GM21723 (cell line): Measurements from ENCODE around the gene GPC6.

ENCODE experiments used
- ATAC-seq: cut with Tn5 transposase; IDR thresholded peaks from one replicate; pipeline ENCODE4 v1.9.1; 2021; ENCODE audit warnings: mild to moderate bottlenecking, moderate library complexity; ENCODE audit not compliant: unreplicated experiment

The GPC6 gene

DNA sequence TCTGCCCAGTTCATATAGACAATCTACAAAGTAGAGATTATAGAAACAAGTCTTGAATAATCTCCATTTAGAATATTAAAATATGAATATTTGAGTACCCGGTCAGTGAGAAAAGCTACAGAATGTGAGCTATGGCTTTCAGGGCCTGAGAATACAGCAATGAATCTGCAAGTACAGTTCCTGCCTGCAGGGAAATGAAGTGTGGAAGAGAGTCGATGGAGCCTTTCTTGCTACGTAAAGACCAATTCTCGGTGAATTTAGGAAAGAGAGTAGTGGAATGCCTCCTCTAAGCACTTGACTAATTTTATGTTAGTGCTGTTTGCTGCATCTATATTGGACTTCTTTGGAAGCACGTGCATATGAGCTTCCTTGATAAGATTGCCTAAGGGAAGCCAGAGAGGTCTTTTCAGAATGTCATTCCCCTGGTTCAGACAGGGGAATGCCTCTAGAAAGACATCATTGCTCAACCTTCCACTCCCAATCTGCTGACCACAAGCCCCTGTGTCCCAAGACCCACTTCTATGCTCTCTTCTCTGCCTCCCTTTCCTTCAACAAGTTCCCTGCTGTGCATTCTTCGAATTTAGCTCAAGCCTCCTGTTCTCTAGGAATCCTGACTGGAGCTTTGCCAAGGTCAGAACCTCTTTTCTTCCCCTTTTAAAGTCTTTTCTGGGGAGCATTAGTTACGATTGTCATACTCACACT is 41.9 kb downstream of the GPC6 start:
- ATAC-seq, result no peak

DNA sequence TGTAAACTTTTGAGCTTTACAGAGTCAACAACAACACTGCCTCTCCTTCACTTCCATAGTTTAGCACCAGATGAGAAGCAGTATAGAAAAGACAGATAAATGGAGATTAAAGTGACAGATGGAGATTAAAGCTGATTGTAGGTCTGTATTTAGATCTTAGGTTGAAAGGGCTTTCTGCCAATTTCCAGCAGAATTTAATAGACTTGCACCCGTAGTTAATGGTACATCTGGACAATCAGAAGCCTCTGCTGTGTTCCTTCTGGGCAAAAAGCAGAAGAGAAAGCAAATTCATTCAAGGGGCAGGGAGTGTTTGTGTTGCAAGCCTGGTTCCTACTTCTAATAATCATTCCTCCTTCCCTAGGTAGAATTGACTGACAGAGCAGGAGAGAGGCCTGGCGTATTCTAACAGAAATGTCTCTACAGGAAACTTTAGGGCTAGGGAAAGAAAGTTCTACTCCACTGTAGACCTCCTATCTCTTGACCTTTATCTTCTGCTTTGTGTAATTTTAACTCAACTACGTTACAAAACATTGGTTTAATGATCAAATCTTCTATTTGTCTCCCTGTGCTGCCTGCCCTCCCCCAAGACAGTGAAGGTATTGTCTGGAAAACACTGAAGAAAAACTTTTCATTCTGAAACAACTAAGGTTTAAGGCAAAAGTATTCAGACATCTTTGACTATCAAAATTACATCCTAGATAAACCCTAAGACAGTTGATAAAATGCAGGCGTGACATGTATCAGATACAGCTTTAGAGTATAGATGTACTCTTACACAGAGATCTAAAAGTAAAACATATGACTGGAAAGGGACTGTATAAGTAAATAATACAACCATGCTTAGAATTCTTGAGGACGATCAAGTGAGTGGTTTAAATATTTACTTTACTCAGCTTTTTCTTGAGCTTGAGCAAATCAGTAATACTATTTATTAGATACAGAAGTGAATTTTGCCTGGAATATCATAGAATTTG is 44.4 kb downstream of the GPC6 start:
- ATAC-seq, result no peak

DNA sequence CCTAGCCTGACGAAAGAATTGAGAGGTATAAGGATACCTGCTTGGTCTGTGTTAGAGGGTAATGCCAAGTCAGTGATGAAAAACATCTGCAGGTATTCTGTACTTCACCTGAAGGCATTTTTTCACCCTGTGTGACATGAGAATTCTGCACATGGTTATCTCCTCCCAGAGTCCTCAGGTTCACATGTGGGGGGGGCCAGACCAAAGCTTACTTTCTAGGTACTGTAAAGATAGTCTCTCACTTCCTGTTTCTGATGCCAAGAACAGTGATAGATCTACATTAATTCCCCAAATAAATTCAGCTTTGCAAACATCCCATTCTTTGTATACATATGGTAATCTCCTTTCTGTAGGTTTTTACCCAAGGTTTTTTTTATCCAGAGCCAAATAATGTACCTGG is 53.4 kb downstream of the GPC6 start:
- no peak for ATAC-seq

DNA sequence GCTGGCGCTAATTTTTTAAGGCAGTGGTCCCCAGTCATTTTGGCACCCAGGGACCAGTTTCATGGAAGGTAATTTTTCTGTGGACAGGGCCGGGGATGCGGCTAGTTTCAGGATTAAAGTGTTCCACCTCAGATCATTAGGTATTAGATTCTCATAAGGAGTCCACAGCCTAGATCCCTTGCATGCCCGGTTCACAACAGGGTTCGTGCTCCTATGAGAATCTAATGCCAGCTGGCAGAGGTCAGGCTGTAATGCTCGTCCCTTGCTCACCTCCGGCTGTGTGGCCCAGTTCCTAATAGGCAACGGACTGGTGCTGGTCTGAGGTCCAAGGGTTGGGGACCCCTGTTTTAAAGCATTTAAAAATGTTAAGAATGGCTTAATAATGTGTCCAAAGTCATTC is 54.1 kb downstream of the GPC6 start:
- ATAC-seq, result no peak

DNA sequence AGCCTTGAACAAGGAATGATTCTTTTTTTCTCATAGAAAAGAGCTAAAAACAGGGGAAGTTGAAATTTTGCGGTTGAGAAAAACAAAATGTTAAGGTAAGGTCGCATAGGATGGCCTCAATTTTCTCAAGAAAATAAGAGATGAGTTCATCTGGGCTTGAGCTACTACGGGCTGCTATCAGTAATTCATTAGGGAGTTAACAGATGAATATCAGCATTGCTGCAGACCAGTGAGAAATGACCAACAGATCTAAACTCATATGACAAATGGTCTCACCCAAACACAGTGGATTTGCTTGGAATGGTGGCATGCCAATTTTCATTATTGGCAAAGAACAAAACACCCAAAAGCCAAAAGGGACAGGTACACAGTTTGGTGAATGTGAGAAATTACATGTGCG is 56.6 kb downstream of the GPC6 start:
- no peak for ATAC-seq

DNA sequence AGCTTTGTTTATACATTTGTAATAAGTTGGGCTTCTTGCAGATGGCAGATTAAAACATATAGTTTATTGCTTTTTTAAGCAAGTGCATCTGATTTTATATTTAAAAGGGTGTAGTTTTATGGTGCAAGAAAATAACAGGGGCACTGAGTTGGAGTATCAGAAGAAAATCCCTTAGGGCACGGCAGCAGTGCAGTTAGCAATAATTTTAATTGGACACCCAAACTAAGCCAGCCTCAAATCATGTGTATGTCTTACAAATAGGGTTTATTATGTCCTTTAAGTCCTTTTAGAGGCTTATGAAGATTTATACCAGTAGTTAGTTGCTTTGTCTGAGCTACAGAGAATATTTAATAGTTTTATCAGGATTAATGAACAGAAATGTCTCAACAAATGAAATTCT is 57.5 kb downstream of the GPC6 start:
- no peak for ATAC-seq

DNA sequence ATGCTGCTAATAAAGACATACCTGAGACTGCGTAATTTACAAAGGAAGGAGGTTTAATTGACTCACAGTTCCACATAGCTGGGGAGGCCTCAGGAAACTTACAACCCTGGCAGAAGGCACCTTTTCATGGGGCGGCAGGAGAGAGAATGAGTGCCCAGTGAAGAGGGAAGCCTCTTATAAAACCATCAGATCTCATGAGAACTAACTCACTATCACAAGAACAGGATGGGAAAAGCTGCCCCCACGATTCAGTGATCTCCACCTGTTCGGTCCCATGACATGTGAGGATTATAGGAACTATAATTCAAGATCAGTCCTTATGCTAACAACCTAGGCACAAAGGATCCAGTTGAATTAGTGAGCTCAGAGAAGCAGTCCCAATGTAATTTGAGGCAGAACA is 59.4 kb downstream of the GPC6 start:
- ATAC-seq, result no peak

DNA sequence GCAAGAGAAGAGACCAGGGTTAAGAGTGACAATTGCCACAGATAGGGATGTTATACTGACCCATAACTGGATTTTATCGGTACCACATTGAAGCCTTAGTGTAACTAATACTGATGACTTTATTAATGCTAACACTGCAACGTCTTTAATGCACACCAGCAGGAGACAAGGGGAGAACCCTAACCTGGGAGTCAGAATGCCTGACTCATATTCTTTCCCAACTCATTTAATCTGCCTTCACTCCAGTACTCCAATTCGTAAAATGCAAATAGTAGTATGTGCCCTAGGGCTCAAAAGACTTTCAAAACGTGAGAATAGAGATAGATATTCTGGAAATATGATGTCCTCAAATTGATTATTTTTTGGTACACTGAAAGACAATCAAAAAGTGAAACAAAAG is 62.4 kb downstream of the GPC6 start:
- no peak for ATAC-seq

DNA sequence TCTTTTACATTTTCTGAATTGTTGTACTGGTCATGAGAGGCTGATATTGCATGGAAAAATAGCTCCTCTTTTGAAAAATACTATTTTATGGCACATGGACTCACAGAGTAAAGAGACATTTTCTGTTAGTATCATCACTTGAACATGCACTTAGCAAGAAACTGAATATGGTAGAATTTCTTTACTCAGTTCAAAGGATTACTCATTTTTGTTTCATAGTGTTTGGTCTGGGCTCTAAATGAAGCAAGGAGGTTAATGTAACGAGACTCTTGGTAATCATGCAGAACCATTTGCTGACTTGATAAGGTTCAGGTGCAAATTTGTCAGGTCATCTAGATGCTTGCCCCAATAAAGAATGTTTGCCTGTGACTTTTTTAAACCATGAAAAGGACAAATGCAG is 63.2 kb downstream of the GPC6 start:
- ATAC-seq, result no peak

DNA sequence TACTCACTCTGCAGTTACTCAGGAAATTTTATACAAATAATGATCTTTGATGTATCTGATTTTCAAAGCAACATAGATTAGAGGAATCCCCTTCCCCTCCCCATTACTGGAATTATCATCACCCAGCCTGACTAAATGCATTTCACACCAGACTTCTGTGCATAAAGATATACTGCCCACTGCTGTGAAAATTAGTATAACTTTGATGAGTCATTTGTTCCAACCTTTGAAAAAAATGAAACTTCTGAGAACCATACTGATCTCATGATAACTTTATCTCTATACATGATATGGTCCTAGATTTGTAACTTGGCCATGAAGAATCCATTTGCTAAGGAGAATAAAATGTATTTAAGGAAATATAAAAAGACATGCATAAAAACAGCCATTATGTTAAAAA is 63.9 kb downstream of the GPC6 start:
- ATAC-seq, result no peak

DNA sequence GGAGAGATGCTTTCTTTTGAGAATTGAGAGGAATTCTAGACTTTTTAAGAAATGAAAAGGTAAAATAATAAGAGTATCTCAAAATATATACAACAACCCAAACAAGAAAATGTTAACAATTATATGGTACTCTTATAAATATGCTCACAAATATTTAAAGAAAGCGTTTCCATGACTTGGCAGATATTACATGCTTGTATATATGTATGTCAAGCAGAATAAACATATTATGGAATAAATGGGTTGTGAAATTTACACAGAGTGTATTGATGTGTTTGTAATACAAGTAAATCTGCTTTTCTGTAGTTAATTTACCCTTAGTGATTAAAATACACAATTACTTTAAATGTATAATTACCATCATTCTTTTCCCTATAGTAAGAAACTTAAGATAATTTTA is 65.8 kb downstream of the GPC6 start:
- no peak for ATAC-seq

DNA sequence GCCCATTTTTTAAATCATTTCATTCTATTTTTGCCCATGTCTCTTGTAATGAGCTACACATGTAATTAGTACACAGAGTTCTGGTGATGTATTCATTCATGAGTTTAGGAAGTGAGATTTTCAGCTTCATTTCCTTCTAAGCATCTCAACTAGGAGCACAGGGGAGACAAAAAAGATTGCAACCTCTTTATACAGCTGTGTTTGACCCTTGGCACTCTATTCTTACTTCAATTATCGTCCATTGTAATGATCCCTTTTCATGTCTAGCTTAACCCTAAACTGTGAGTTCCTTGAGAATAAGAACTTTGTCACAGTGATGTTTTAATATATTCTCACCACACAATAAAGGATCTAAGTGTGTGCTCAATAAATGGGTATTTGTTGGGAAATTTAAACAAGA is 67.1 kb downstream of the GPC6 start:
- ATAC-seq, result no peak

DNA sequence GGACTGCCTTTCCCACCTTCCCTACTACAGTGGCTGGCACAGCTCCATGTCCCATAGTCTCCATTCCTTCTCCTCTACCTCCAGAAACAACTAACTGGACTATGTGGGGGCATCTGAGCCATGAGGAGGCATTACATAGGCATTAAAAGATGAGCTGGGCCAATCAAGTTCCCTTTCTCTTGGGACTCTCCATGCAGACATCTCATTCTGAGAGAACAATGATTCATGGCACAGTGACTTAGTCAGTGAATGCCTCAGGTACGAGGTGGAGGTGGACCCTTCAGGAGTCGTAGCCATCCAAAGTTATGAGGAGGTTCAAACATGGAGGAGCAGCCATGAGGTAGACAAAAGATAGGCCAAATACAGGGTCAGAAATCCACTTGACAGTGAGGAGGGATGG is 70.0 kb downstream of the GPC6 start:
- ATAC-seq, result no peak

DNA sequence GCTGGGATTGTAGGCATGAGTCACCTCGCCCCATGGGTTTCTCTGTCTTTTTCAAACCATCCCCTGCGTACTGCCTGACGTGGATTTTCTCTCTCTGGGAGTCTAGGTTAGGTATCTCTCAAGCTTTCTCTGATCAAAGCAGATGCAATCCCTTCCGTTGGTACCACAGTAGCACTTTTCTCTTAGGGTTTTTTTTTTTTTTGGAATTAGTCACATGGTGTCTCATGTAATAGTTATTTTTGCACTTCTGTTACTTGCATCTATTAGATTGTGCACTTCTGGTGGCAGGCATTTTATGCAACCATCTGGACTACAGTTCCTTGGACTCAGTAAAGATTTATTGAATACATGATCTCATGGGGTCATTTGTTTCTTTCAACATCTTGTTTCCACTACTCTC is 72.1 kb downstream of the GPC6 start:
- no peak for ATAC-seq

DNA sequence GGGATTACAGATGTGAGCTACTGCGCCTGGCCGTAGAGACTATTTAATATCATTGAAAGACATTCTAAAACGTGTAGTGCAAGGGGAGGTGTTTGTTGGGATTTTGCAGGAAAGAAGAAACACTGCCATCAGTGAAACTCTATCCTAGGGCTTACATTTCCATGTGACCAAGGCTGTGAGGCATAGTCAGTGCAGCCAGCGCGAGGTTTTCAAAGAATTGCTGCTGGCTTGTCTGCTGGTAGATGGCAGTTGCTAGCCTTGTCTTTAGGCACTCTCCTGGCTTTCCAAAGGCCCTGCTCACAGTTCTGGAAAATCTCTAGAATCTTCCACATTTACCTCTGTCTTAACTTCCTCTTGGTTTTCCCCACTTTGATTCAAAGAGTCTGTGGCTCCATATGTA is 77.5 kb downstream of the GPC6 start:
- ATAC-seq, result no peak

DNA sequence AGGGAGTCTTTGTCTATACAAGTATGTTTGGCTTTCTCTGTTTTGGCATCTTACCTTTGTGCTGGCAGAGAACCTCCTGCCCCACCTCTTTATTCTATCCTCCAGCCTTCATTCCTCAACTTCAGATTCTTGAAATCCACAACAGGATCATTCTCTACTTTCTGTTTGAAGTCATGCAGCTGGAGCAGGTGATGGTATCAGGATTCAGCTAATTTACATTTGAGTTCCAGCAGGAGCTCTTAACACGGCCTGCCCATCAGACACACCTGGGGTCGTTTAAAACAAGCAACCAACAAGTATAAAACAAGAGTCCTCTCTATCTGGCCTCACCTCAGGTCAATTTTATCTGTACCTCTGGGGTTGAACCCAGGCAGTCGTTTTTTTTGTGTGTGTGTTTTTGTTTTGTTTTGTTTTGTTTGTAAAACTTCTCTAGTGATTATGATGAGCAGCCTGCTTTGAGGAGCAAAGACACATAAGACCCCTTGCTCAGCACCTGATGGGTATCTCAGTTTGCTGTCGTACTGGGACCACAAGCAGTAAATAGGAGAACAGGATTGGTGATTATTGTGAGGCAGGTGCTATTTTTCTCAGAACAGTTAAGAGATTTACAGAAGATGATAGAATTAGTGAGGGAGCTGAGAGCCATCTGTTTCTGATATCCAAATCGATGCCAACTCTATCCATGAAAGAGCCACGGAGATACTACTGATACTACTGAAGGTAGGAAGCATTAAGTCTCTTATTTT is 78.4 kb downstream of the GPC6 start:
- no peak for ATAC-seq

DNA sequence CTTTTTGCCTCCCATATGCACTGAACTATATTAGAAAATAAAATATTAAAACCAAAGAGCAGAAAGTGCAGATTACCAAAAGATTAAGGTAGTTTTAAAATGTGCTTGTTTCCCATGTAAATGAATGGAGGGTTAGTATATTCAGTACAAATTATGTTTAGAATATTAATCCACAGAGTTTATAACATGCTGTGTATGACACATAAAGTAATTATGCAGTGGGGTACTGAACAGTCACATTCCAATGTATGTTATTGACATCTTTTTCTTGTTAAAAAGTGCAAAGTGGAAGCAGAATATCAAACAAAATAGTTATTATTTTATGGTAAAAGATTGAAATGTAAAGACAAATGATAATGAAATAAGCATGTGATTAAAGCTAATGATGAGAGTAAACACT is 79.3 kb downstream of the GPC6 start:
- no peak for ATAC-seq

DNA sequence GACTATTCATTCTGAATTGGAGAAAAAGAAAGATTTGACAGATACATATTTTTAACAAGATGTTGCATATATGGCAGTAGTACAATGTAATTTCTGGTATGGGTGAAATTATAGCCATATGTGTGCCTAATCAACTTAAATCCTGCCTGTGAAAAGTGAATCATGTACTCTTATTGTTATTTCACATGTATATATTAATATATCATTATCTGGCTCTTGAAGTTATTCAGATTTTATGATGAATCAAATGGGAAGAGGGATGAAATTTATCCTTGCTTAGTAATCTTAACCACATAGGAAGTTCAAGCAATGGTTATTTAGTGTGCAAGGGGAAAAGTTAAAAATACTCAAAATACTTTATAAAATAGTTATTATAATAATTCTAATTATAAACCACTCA is 80.5 kb downstream of the GPC6 start:
- no peak for ATAC-seq

DNA sequence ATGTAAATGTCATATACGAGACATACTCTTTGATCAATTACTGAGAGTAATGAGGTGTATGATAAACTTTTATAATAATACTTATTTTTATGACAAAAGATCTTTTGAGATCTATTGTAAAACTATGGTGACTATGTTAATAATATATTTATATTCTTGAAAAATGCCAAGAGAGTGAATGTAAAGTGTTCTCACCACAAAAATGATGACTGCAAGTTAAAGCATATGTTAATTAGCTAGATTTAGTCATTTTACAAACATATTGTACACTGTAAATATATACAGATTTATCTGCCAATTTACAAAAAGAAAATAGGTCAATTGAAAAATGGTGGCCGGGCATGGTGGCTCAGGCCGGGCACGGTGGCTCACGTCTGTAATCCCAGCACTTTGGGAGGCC is 81.0 kb downstream of the GPC6 start:
- no peak for ATAC-seq

DNA sequence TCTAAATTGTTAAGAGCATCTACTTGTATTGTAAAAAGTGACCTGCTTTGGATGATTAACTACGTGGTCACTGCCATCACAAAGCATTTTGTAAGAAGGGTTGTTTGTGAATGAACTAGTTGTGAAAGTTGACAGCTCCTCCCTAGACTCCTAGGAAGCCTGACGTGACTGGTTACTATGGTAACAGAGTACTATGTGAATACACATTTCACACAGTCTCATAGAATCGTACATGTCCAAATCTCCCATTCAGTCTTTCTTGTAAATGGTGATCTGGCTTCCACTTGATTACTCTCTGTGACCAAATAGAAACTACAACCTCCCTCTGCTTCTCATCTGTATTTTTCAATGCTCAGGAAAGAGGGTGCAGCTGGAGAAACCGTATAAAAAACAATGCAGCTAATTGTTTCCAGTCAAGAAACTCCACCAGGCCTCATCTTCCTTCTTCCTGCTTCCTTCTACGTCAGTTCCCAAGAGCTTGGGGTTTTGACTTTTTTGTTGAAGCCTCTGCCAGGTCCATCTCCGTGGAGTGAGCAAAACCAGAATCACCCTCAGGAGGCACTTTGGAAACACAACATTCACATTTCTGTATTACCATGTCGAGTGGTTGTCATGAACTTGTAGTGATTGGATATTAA is 83.4 kb downstream of the GPC6 start:
- ATAC-seq, result no peak

DNA sequence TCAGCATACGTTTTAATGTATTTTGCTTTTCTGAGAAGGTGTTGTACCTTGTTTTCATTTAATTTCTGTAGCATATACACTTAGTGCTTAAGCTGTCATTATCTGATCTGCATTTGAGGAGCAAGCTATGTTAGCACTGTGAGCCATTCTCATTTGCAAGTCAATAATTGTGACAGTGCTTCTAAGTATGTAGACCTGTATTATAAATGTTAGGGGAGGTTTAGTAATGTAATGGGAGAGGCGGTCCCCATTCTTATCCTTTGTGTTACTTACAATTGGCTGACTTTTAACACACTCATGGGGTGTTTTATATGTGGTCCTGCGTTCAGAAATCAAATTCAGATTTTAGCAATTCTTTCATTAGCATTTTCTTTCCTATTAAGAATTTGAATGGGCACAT is 90.2 kb downstream of the GPC6 start:
- no peak for ATAC-seq
